Neutrophil (primary cell): ENCODE results near the gene AUNIP.
"Not testable (repeated sequence)": the region's sequence is repeated elsewhere in the genome, so short reads cannot be mapped to it uniquely, and the experiment has no call there.

ENCODE experiments used
- H3K27ac ChIP-seq: fragments of 200-600 bp; sonication (generic); 2 replicates; pipeline ENCODE4 v1.5.1; 2016; ENCODE audit warnings: mild to moderate bottlenecking, moderate library complexity
- H3K27me3 ChIP-seq: fragments of 200-600 bp; sonication (generic); 2 replicates; pipeline ENCODE4 v1.6.0; 2016; ENCODE audit warnings: mild to moderate bottlenecking
- H3K36me3 ChIP-seq: fragments of 200-600 bp; sonication (generic); 2 replicates; pipeline ENCODE4 v1.5.1; 2017
- H3K4me1 ChIP-seq, 2 experiments: fragments of 200-600 bp in 1 of 2; sonication (generic) in 1 of 2; 1 replicate in 1 of 2; 2 replicates in 1 of 2; pipeline versions ENCODE4 v1.5.1 to v1.6.1; 2013 to 2016; ENCODE audit warnings: low read depth in 1 of 2, low read length in 1 of 2, mild to moderate bottlenecking in 1 of 2, moderate library complexity in 1 of 2; ENCODE audit not compliant: control insufficient read depth in 1 of 2, insufficient read depth in 1 of 2
- H3K4me3 ChIP-seq, 2 experiments: fragments of 200-600 bp in 1 of 2; sonication (generic) in 1 of 2; 1 replicate in 1 of 2; 2 replicates in 1 of 2; pipeline ENCODE4 v1.5.1; 2013 to 2016; ENCODE audit warnings: low read depth in 1 of 2, low read length in 1 of 2, mild to moderate bottlenecking in 1 of 2, moderate library complexity in 1 of 2
- H3K9me3 ChIP-seq: fragments of 200-600 bp; sonication (generic); 2 replicates; pipeline ENCODE4 v1.5.1; 2016
- TF ChIP-seq, protein P1 (sequence below): fragments of 200-600 bp; sonication (generic); IDR thresholded peaks from 2 replicates; pipeline ENCODE4 v1.5.1; 2016; ENCODE audit warnings: antibody characterized with exemption

The AUNIP gene

DNA sequence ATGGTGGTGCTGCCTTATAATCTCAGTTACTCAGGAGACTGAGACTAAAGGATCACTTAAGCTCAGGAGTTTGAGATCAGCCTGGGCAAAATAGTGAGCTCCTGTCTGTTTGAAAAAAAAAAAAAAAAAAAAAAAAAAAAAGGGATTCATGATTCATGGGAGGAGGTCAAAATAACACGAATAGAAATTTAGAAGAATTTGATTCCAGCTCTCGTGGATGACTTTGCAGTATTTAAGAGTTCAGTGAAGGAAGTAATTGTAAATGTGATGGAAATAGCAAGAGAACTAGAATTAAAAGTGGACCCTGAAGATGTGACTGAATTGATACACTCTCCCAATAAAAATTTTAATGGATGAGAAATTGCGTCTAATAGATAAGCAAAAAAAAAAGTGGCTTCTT is 15.8 kb downstream of the AUNIP start:
- H3K27ac ChIP-seq, result no peak overlapping the region
- H3K27me3 ChIP-seq, result no peaks in the 10 kb centered on the region
- TF ChIP-seq, protein P1, sequence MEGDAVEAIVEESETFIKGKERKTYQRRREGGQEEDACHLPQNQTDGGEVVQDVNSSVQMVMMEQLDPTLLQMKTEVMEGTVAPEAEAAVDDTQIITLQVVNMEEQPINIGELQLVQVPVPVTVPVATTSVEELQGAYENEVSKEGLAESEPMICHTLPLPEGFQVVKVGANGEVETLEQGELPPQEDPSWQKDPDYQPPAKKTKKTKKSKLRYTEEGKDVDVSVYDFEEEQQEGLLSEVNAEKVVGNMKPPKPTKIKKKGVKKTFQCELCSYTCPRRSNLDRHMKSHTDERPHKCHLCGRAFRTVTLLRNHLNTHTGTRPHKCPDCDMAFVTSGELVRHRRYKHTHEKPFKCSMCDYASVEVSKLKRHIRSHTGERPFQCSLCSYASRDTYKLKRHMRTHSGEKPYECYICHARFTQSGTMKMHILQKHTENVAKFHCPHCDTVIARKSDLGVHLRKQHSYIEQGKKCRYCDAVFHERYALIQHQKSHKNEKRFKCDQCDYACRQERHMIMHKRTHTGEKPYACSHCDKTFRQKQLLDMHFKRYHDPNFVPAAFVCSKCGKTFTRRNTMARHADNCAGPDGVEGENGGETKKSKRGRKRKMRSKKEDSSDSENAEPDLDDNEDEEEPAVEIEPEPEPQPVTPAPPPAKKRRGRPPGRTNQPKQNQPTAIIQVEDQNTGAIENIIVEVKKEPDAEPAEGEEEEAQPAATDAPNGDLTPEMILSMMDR, result no peak
- no peaks in the 10 kb centered on the region for H3K4me1 ChIP-seq
- H3K36me3 ChIP-seq, result no peaks in the 10 kb centered on the region
- H3K4me3 ChIP-seq, result no peak overlapping the region
- H3K9me3 ChIP-seq, result no peaks in the 10 kb centered on the region

GRCh38 chr1:25839808-25840207 is 19.4 kb downstream of the AUNIP start:
- not testable (repeated sequence) for H3K4me1 ChIP-seq, H3K27me3 ChIP-seq, H3K9me3 ChIP-seq, H3K27ac ChIP-seq, H3K4me3 ChIP-seq
- peaks cover 15% of the 10 kb centered on the region for H3K36me3 ChIP-seq

- no peak overlapping the region for H3K27ac ChIP-seq
- peaks cover 39% of the 10 kb centered on the region for H3K36me3 ChIP-seq
Observed at GRCh38 chr1:25837262-25837875, 21.9 kb downstream of the AUNIP start.

DNA sequence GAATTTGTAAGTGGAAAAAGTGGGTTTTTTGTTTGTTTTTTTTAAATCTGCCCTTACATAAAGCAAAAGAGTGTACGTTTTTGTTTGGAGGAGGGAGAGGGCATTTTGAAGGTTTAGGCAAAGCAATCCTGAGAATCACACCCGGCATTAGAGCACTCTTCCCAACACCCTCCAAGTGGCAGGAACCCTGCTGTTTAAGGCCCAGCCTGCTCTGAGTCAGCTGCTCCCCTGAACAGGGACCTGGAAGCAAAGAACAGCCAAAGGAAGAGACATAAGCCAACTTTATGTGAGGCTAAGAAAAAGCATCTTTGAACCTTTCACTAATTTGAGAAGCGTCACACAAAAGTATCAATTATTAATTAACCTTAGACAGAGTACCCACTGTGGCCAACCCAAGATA is 22.6 kb downstream of the AUNIP start:
- TF ChIP-seq, protein P1, result no peak
- peaks cover 44% of the 10 kb centered on the region for H3K36me3 ChIP-seq

More at GRCh38 chr1:25837262-25837875, 21.9 kb downstream of the AUNIP start:
- H3K9me3 ChIP-seq, result no peaks in the 10 kb centered on the region
- TF ChIP-seq, protein P1, result no peak
- H3K4me1 ChIP-seq, result peaks cover 0 to 2% of the 10 kb centered on the region in 2 experiments
- no peak overlapping the region for H3K4me3 ChIP-seq
- H3K27me3 ChIP-seq, result no peaks in the 10 kb centered on the region

GRCh38 chr1:25834894-25835293 is 24.4 kb downstream of the AUNIP start:
- Histone ChIP-seq H3K9me3 (no peaks in the 10 kb centered on the region), H3K4me3 (no peak overlapping the region), H3K4me1 (peaks cover 9 to 11% of the 10 kb centered on the region in 2 experiments), H3K27ac (no peak overlapping the region), H3K27me3 (no peaks in the 10 kb centered on the region), H3K36me3 (peaks cover 62% of the 10 kb centered on the region)
- TF ChIP-seq, protein P1, result no peak

More for the DNA sequence above, 22.6 kb downstream of the AUNIP start:
- Histone ChIP-seq H3K9me3 (no peaks in the 10 kb centered on the region), H3K27me3 (no peaks in the 10 kb centered on the region), H3K27ac (no peak overlapping the region), H3K4me1 (peaks cover 6 to 8% of the 10 kb centered on the region in 2 experiments), H3K4me3 (no peak overlapping the region)

DNA sequence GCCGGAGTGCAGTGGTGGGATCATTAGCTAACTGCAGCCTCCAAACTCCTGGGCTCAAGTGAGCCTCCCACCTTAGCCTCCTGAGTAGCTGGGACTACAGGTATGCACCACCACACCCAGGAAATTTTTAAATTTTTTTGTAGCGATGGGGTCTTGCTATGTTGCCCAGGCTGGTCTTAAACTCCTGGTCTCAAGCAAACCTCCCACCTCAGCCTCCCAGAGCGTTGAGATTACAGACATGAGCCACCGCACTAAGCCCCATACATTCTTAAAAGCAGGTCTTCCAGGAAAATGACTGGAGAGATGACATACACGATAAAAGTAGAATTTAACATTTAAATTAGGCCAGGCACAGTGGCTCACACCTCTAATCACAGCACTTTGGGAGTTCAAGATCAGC is 26.1 kb downstream of the AUNIP start:
- no peaks in the 10 kb centered on the region for H3K9me3 ChIP-seq
- H3K27me3 ChIP-seq, result no peaks in the 10 kb centered on the region
- H3K36me3 ChIP-seq, result peaks cover 80% of the 10 kb centered on the region
- TF ChIP-seq, protein P1, result no peak
- peaks cover 9 to 11% of the 10 kb centered on the region in 2 experiments for H3K4me1 ChIP-seq
- H3K4me3 ChIP-seq, result no peak overlapping the region
- no peak overlapping the region for H3K27ac ChIP-seq
